GM23338 (cell line): ENCODE data around the gene DSE. TPM values are rescaled to one million over a fixed set of nuclear protein-coding genes. Genes with fewer than 3 reads are reported as not detected.

ENCODE experiments used
- ATAC-seq: fragments of 200-7000 bp; cut with Tn5 transposase; 3 replicates; pipeline ENCODE4 v1.9.1; 2020
- DNase-seq: peaks from one replicate; pipeline ENCODE4 v3.0.0-alpha.2; 2015; ENCODE audit warnings: low spot score
- H2AFZ ChIP-seq: fragments of 200-600 bp; sonication (generic); 2 replicates; pipeline ENCODE4 v1.8.0; 2016; ENCODE audit warnings: antibody characterized with exemption, mild to moderate bottlenecking, moderate library complexity
- H3F3A ChIP-seq: fragments of 200-600 bp; sonication (generic); replicated peaks from 2 replicates; pipeline ENCODE4 v1.8.0; 2017; ENCODE audit warnings: antibody characterized with exemption, mixed run types, low read depth
- H3K27ac ChIP-seq: fragments of 200-600 bp; sonication (generic); 2 replicates; pipeline ENCODE4 v1.6.1; 2016; ENCODE audit warnings: low read depth
- H3K27me3 ChIP-seq: fragments of 200-600 bp; sonication (generic); 2 replicates; pipeline ENCODE4 v1.8.0; 2016; ENCODE audit warnings: mild to moderate bottlenecking, mixed run types, moderate library complexity; ENCODE audit not compliant: insufficient read depth
- H3K36me3 ChIP-seq: fragments of 200-600 bp; sonication (generic); 2 replicates; pipeline ENCODE4 v1.8.0; 2016; ENCODE audit warnings: mild to moderate bottlenecking; ENCODE audit not compliant: insufficient read depth
- H3K4me1 ChIP-seq: fragments of 200-600 bp; sonication (generic); 2 replicates; pipeline ENCODE4 v1.8.0; 2016; ENCODE audit warnings: mild to moderate bottlenecking, moderate library complexity; ENCODE audit not compliant: insufficient read depth
- H3K4me2 ChIP-seq: fragments of 200-600 bp; sonication (generic); 2 replicates; pipeline ENCODE4 v1.7.1; 2017; ENCODE audit warnings: mixed run types
- H3K4me3 ChIP-seq: fragments of 200-600 bp; sonication (generic); 2 replicates; pipeline ENCODE4 v1.6.1; 2016; ENCODE audit warnings: mixed run types
- H3K79me2 ChIP-seq: fragments of 200-600 bp; sonication (generic); replicated peaks from 2 replicates; pipeline ENCODE4 v1.8.0; 2017; ENCODE audit warnings: mild to moderate bottlenecking; ENCODE audit not compliant: insufficient read depth
- H3K9me2 ChIP-seq: fragments of 200-600 bp; sonication (generic); 2 replicates; pipeline ENCODE4 v1.8.0; 2017; ENCODE audit not compliant: insufficient read depth
- H4K20me1 ChIP-seq: fragments of 200-600 bp; sonication (generic); replicated peaks from 2 replicates; pipeline ENCODE4 v1.8.0; 2017; ENCODE audit warnings: mild to moderate bottlenecking; ENCODE audit not compliant: insufficient read depth
- H3K27ac Mint-ChIP-seq: 2 replicates; pipeline ENCODE4 v1.8.0; 2020; ENCODE audit warnings: inconsistent platforms, mild to moderate bottlenecking, moderate library complexity, mixed read lengths
- H3K27me3 Mint-ChIP-seq: 3 replicates; pipeline ENCODE4 v1.8.0; 2022; ENCODE audit warnings: low read depth, mild to moderate bottlenecking, moderate library complexity, mixed read lengths, inconsistent platforms; ENCODE audit not compliant: insufficient read depth, poor library complexity
- H3K36me3 Mint-ChIP-seq: 3 replicates; pipeline ENCODE4 v1.8.0; 2021; ENCODE audit warnings: low read depth, mild to moderate bottlenecking, inconsistent platforms, moderate library complexity, mixed read lengths
- H3K4me1 Mint-ChIP-seq: 3 replicates; pipeline ENCODE4 v1.8.0; 2020; ENCODE audit warnings: mild to moderate bottlenecking, inconsistent platforms, mixed read lengths
- H3K4me3 Mint-ChIP-seq: 3 replicates; pipeline ENCODE4 v1.8.0; 2021; ENCODE audit warnings: moderate library complexity, mild to moderate bottlenecking, inconsistent platforms, mixed read lengths
- H3K9me3 Mint-ChIP-seq: 3 replicates; pipeline ENCODE4 v1.8.0; 2020; ENCODE audit warnings: moderate library complexity, mild to moderate bottlenecking, inconsistent platforms, mixed read lengths
- CREB1 ChIP-seq: fragments of 250-450 bp; sonication (Bioruptor Pico); IDR thresholded peaks from 2 replicates; pipeline ENCODE4 v1.5.0; 2020; ENCODE audit warnings: low read depth, mild to moderate bottlenecking, moderate library complexity
- EZH2 ChIP-seq: fragments of 200-600 bp; sonication (generic); IDR thresholded peaks from one replicate; pipeline ENCODE4 v1.8.0; 2017; ENCODE audit warnings: antibody characterized with exemption, mild to moderate bottlenecking, low read depth; ENCODE audit not compliant: unreplicated experiment
- EZH2phosphoT487 ChIP-seq: fragments of 200-600 bp; sonication (generic); IDR thresholded peaks from one replicate; pipeline ENCODE4 v1.8.1; 2018; ENCODE audit warnings: antibody characterized with exemption; ENCODE audit not compliant: unreplicated experiment
- JUNB ChIP-seq: IDR thresholded peaks from one replicate; pipeline ENCODE4 v1.6.1; 2016; ENCODE audit warnings: antibody characterized with exemption; ENCODE audit not compliant: unreplicated experiment
- NANOG ChIP-seq: IDR thresholded peaks from 2 replicates; pipeline ENCODE4 v1.6.1; 2016; ENCODE audit warnings: antibody characterized with exemption, borderline replicate concordance
- POLR2AphosphoS5 ChIP-seq: IDR thresholded peaks from 2 replicates; pipeline ENCODE4 v1.6.1; 2016; ENCODE audit warnings: antibody characterized with exemption, low read depth
- STAT1 ChIP-seq: IDR thresholded peaks from one replicate; pipeline ENCODE4 v1.6.1; 2016; ENCODE audit warnings: antibody characterized with exemption; ENCODE audit not compliant: unreplicated experiment
- ZNF114 ChIP-seq: fragments of 250-450 bp; sonication (Bioruptor Pico); IDR thresholded peaks from 2 replicates; pipeline ENCODE4 v1.5.0; 2020; ENCODE audit warnings: mild to moderate bottlenecking, moderate library complexity
- ZNF331 ChIP-seq: fragments of 250-450 bp; sonication (Bioruptor Pico); IDR thresholded peaks from 2 replicates; pipeline ENCODE4 v1.5.0; 2020; ENCODE audit warnings: low read depth, mild to moderate bottlenecking, moderate library complexity
- polyA plus RNA-seq: library from polyadenylated mRNA; unstranded; fragments of >200 nt; fragmentation: Nextera tagmentation; extraction: Ambion mirVana; gene quantifications from 2 replicates; pipeline ENCODE4 v1.2.1, GENCODE V29; 2016
- total RNA-seq: library from RNA; depleted of rRNA; stranded (reverse); fragments of >200 nt; shearing (Covaris generic); gene quantifications from 2 replicates; pipeline ENCODE4 v1.2.3, GENCODE V29; 2014
- TF ChIP-seq, protein P1 (sequence below): IDR thresholded peaks from one replicate; pipeline ENCODE4 v1.6.1; 2018; ENCODE audit warnings: antibody characterized with exemption; ENCODE audit not compliant: unreplicated experiment
- TF ChIP-seq, protein P2 (sequence below), 2 experiments: fragments of 200-600 bp in 1 of 2; sonication (generic) in 1 of 2; conservative IDR thresholded peaks; 2 replicates each; pipeline versions ENCODE4 v1.5.1 to v1.6.1; 2016 to 2017; ENCODE audit warnings: antibody characterized with exemption in 2 of 2, low read depth in 2 of 2, mild to moderate bottlenecking in 2 of 2, moderate library complexity in 1 of 2
- TF ChIP-seq, protein P3 (sequence below): fragments of 250-450 bp; sonication (Bioruptor Pico); IDR thresholded peaks from 2 replicates; pipeline ENCODE4 v1.5.0; 2020; ENCODE audit warnings: mild to moderate bottlenecking, moderate library complexity
- TF ChIP-seq, protein P4 (sequence below): IDR thresholded peaks from 2 replicates; pipeline ENCODE4 v1.6.1; 2016; ENCODE audit warnings: antibody characterized with exemption

Gene DSE
- total and polyA plus RNA-seq, 2 experiments from 2014 or later = 18.8 to 45.2 TPM

DNA sequence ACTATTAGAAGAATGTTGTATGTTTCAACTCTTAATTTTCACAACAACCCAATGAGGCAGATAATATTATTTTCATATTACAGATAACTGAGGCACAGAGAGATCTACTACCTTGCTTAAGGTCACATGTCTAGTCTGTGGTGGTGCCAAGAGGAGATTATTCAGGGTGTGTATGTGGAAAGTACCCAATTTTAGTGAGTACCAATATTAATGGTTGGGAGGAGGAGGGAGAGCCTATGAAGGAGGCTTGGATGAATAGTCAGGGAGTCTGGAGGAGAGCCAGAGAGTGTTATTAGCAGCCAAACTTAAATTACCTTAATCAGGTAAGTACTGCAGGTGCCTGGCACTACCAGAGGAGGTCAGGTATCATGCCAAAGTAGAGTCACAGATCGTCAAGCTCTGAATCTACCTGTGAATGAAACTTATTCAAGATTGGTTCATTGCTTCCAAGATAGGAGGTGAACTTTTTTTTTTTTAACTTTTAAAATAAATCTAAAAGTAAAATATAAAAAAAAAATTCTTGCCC lies 79.5 kb downstream of the DSE start:
- Histone ChIP-seq H3F3A (no peaks in the 10 kb centered on the region), H3K79me2 (no peaks in the 10 kb centered on the region), H3K27ac (no peak overlapping the region), H3K36me3 (no peaks in the 10 kb centered on the region), H4K20me1 (no peaks in the 10 kb centered on the region), H3K4me1 (no peaks in the 10 kb centered on the region), H2AFZ (no peak overlapping the region), H3K9me2 (no peaks in the 10 kb centered on the region), H3K27me3 (no peaks in the 10 kb centered on the region), H3K4me3 (no peak overlapping the region), H3K4me2 (no peak overlapping the region)
- no peak overlapping the region for H3K27ac Mint-ChIP-seq
- no peaks in the 10 kb centered on the region for H3K36me3 Mint-ChIP-seq
- peaks cover 8% of the 10 kb centered on the region; the same call in 2 of the 3 replicates for H3K4me1 Mint-ChIP-seq
- ATAC-seq (no peak), DNase-seq (no peak)
- no peaks in the 10 kb centered on the region for H3K9me3 Mint-ChIP-seq
- TF ChIP-seq, protein P1, sequence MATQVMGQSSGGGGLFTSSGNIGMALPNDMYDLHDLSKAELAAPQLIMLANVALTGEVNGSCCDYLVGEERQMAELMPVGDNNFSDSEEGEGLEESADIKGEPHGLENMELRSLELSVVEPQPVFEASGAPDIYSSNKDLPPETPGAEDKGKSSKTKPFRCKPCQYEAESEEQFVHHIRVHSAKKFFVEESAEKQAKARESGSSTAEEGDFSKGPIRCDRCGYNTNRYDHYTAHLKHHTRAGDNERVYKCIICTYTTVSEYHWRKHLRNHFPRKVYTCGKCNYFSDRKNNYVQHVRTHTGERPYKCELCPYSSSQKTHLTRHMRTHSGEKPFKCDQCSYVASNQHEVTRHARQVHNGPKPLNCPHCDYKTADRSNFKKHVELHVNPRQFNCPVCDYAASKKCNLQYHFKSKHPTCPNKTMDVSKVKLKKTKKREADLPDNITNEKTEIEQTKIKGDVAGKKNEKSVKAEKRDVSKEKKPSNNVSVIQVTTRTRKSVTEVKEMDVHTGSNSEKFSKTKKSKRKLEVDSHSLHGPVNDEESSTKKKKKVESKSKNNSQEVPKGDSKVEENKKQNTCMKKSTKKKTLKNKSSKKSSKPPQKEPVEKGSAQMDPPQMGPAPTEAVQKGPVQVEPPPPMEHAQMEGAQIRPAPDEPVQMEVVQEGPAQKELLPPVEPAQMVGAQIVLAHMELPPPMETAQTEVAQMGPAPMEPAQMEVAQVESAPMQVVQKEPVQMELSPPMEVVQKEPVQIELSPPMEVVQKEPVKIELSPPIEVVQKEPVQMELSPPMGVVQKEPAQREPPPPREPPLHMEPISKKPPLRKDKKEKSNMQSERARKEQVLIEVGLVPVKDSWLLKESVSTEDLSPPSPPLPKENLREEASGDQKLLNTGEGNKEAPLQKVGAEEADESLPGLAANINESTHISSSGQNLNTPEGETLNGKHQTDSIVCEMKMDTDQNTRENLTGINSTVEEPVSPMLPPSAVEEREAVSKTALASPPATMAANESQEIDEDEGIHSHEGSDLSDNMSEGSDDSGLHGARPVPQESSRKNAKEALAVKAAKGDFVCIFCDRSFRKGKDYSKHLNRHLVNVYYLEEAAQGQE = no peak
- TF ChIP-seq STAT1 (no peak), ZNF114 (CRISPR knock-in tag) (no peak), NANOG (no peak), CREB1 (CRISPR knock-in tag) (no peak), JUNB (no peak), EZH2 (no peak), ZNF331 (CRISPR knock-in tag) (no peak), EZH2phosphoT487 (no peak), POLR2AphosphoS5 (no peak)
- TF ChIP-seq, protein P2, sequence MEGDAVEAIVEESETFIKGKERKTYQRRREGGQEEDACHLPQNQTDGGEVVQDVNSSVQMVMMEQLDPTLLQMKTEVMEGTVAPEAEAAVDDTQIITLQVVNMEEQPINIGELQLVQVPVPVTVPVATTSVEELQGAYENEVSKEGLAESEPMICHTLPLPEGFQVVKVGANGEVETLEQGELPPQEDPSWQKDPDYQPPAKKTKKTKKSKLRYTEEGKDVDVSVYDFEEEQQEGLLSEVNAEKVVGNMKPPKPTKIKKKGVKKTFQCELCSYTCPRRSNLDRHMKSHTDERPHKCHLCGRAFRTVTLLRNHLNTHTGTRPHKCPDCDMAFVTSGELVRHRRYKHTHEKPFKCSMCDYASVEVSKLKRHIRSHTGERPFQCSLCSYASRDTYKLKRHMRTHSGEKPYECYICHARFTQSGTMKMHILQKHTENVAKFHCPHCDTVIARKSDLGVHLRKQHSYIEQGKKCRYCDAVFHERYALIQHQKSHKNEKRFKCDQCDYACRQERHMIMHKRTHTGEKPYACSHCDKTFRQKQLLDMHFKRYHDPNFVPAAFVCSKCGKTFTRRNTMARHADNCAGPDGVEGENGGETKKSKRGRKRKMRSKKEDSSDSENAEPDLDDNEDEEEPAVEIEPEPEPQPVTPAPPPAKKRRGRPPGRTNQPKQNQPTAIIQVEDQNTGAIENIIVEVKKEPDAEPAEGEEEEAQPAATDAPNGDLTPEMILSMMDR (conservative IDR thresholded peaks at IDR 0.05; ENCODE audit: low read depth in 2 of 2) = no peak
- TF ChIP-seq, protein P3, sequence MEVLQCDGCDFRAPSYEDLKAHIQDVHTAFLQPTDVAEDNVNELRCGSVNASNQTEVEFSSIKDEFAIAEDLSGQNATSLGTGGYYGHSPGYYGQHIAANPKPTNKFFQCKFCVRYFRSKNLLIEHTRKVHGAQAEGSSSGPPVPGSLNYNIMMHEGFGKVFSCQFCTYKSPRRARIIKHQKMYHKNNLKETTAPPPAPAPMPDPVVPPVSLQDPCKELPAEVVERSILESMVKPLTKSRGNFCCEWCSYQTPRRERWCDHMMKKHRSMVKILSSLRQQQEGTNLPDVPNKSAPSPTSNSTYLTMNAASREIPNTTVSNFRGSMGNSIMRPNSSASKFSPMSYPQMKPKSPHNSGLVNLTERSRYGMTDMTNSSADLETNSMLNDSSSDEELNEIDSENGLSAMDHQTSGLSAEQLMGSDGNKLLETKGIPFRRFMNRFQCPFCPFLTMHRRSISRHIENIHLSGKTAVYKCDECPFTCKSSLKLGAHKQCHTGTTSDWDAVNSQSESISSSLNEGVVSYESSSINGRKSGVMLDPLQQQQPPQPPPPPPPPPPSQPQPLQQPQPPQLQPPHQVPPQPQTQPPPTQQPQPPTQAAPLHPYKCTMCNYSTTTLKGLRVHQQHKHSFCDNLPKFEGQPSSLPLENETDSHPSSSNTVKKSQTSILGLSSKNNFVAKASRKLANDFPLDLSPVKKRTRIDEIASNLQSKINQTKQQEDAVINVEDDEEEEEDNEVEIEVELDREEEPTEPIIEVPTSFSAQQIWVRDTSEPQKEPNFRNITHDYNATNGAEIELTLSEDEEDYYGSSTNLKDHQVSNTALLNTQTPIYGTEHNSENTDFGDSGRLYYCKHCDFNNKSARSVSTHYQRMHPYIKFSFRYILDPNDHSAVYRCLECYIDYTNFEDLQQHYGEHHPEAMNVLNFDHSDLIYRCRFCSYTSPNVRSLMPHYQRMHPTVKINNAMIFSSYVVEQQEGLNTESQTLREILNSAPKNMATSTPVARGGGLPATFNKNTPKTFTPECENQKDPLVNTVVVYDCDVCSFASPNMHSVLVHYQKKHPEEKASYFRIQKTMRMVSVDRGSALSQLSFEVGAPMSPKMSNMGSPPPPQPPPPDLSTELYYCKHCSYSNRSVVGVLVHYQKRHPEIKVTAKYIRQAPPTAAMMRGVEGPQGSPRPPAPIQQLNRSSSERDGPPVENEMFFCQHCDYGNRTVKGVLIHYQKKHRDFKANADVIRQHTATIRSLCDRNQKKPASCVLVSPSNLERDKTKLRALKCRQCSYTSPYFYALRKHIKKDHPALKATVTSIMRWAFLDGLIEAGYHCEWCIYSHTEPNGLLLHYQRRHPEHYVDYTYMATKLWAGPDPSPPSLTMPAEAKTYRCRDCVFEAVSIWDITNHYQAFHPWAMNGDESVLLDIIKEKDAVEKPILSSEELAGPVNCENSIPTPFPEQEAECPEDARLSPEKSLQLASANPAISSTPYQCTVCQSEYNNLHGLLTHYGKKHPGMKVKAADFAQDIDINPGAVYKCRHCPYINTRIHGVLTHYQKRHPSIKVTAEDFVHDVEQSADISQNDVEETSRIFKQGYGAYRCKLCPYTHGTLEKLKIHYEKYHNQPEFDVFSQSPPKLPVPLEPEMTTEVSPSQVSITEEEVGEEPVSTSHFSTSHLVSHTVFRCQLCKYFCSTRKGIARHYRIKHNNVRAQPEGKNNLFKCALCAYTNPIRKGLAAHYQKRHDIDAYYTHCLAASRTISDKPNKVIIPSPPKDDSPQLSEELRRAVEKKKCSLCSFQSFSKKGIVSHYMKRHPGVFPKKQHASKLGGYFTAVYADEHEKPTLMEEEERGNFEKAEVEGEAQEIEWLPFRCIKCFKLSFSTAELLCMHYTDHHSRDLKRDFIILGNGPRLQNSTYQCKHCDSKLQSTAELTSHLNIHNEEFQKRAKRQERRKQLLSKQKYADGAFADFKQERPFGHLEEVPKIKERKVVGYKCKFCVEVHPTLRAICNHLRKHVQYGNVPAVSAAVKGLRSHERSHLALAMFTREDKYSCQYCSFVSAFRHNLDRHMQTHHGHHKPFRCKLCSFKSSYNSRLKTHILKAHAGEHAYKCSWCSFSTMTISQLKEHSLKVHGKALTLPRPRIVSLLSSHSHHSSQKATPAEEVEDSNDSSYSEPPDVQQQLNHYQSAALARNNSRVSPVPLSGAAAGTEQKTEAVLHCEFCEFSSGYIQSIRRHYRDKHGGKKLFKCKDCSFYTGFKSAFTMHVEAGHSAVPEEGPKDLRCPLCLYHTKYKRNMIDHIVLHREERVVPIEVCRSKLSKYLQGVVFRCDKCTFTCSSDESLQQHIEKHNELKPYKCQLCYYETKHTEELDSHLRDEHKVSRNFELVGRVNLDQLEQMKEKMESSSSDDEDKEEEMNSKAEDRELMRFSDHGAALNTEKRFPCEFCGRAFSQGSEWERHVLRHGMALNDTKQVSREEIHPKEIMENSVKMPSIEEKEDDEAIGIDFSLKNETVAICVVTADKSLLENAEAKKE (CRISPR knock-in tag) = no peak
- TF ChIP-seq, protein P4, sequence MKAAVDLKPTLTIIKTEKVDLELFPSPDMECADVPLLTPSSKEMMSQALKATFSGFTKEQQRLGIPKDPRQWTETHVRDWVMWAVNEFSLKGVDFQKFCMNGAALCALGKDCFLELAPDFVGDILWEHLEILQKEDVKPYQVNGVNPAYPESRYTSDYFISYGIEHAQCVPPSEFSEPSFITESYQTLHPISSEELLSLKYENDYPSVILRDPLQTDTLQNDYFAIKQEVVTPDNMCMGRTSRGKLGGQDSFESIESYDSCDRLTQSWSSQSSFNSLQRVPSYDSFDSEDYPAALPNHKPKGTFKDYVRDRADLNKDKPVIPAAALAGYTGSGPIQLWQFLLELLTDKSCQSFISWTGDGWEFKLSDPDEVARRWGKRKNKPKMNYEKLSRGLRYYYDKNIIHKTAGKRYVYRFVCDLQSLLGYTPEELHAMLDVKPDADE = no peak
- H3K4me3 Mint-ChIP-seq = no peak overlapping the region
- no peaks in the 10 kb centered on the region for H3K27me3 Mint-ChIP-seq
